Measurements from ENCODE around the gene GPS2.
A peak's percentile ranks its signal among the peaks of the same experiment; 100 is the strongest.

The GPS2 gene

GRCh38 chr17:7308625-7309433, 6.3 kb downstream of the GPS2 start:
- peak overlapping the region; percentile 98 for H3K27ac ChIP-seq
- TF ChIP-seq CTCF (conservative IDR thresholded peaks at IDR 0.05; ENCODE audit: low read depth) = no peak
- ChIA-PET CTCF (no interaction called here), POLR2A (ENCODE audit: low non-redundant PET) (interaction anchor here (0.5 to 0.8 kb wide), 4 partner anchors 41 to 597 kb away, joined by 3 to 7 read pairs (median 4); no protein-coding TSS in a partner anchor)
- peak; percentile 81 for DNase-seq (ENCODE audit: low spot score)

- peak; percentile 26 for DNase-seq (ENCODE audit: low spot score)
- ChIA-PET POLR2A (ENCODE audit: low non-redundant PET) (no interaction called here), CTCF (no interaction called here)
- no peak for TF ChIP-seq CTCF (conservative IDR thresholded peaks at IDR 0.05; ENCODE audit: low read depth)
- peak overlapping the region; percentile 98 for H3K27ac ChIP-seq
Observed at GRCh38 chr17:7307686-7308624, 7.2 kb downstream of the GPS2 start.

- DNase-seq (ENCODE audit: low spot score) = peak; percentile 100
- ChIA-PET POLR2A (ENCODE audit: low non-redundant PET) (no interaction called here), CTCF (interaction anchor here (0.5 kb wide), 1 partner anchor 1681 kb away, joined by 4 read pairs; no protein-coding TSS in a partner anchor)
- peak within 1 kb of the TSS; percentile 98 for H3K27ac ChIP-seq
- no peak for TF ChIP-seq CTCF (conservative IDR thresholded peaks at IDR 0.05; ENCODE audit: low read depth)
Observed at GRCh38 chr17:7306911-7307685, 8.1 kb downstream of the GPS2 start, which contains the start of gene EIF5A. TSS of gene EIF5A (plus strand) at chr17:7307628. CDS start at chr17:7309636, 2,008 bp downstream.

- no peak for TF ChIP-seq CTCF (conservative IDR thresholded peaks at IDR 0.05; ENCODE audit: low read depth)
- H3K27ac ChIP-seq = no peak overlapping the region
- POLR2A ChIA-PET (ENCODE audit: low non-redundant PET) = no interaction called here
- CTCF ChIA-PET = no interaction called here
- DNase-seq (ENCODE audit: low spot score) = no peak
Observed at GRCh38 chr17:7304179-7304578, 11.0 kb downstream of the GPS2 start.

- ChIA-PET POLR2A (ENCODE audit: low non-redundant PET) (interaction anchor here (0.9 kb wide), 1 partner anchor 15 kb away, joined by 3 read pairs; the partner anchor contains the start of gene SLC2A4), CTCF (interaction anchor here (0.6 to 1.9 kb wide), 21 partner anchors 9 to 282 kb away, joined by 3 to 48 read pairs (median 4); partner anchors contain the start of genes CLDN7, CTDNEP1, GABARAP and GPS2)
- peak; percentile 94 for TF ChIP-seq CTCF (conservative IDR thresholded peaks at IDR 0.05; ENCODE audit: low read depth)
- DNase-seq (ENCODE audit: low spot score) = peak; percentile 55
- H3K27ac ChIP-seq = peak overlapping the region; percentile 81
Observed at GRCh38 chr17:7296189-7296861, 18.8 kb downstream of the GPS2 start.
